ENCODE measurements around the gene GLYR1.

GRCh38 chr16:4790871-4791270 lies 56.2 kb downstream of the GLYR1 start:
- TF ChIP-seq POLR2A (IDR thresholded peaks at IDR 0.05; ENCODE audit: low read length) = no peak
- no peak for TF ChIP-seq GATA1 (IDR thresholded peaks at IDR 0.05; ENCODE audit: low read depth, low read length)

Data from erythroblast (primary cell).